ENCODE measurements around the gene DUSP15. TPM values are rescaled to one million over a fixed set of nuclear protein-coding genes. Genes with fewer than 3 reads are reported as not detected.

The DUSP15 gene
- total and polyA plus RNA-seq, 2 experiments from 2014 or later = 7.2 to 20.3 TPM

GRCh38 chr20:31821427-31821826, 48.9 kb downstream of the DUSP15 start:
- TF ChIP-seq CTCF (IDR thresholded peaks at IDR 0.05; ENCODE audit: low read depth, low read length) = no peak
- no peaks in the 10 kb centered on the region for H3K36me3 ChIP-seq
- DNase-seq (ENCODE audit: low read depth in 1 of 2, low spot score in 1 of 2) = no peak
- H3K27ac ChIP-seq = no peak overlapping the region
- no peak overlapping the region for H3K4me3 ChIP-seq
- H3K27me3 ChIP-seq = no peaks in the 10 kb centered on the region
- H3K4me1 ChIP-seq (ENCODE audit: low read depth) = peaks cover 6% of the 10 kb centered on the region
- no peaks in the 10 kb centered on the region for H3K9me3 ChIP-seq (ENCODE audit: low read depth)

GRCh38 chr20:31820228-31820627, 50.1 kb downstream of the DUSP15 start:
- Histone ChIP-seq H3K27me3 (no peaks in the 10 kb centered on the region), H3K4me3 (no peak overlapping the region), H3K4me1 (ENCODE audit: low read depth) (peaks cover 8% of the 10 kb centered on the region), H3K27ac (no peak overlapping the region), H3K36me3 (no peaks in the 10 kb centered on the region), H3K9me3 (ENCODE audit: low read depth) (no peaks in the 10 kb centered on the region)
- no peak for DNase-seq (ENCODE audit: low read depth in 1 of 2, low spot score in 1 of 2)
- TF ChIP-seq CTCF (IDR thresholded peaks at IDR 0.05; ENCODE audit: low read depth, low read length) = no peak

GRCh38 chr20:31819083-31819784, 51.1 kb downstream of the DUSP15 start, which contains the start of gene MYLK2:
TSS of gene MYLK2 (plus strand) at chr20:31819356. CDS start at chr20:31819581, 225 bp downstream.
- Histone ChIP-seq H3K27me3 (no peaks in the 10 kb centered on the region), H3K4me1 (ENCODE audit: low read depth) (peaks cover 11% of the 10 kb centered on the region), H3K4me3 (no peak within 1 kb of the TSS), H3K27ac (no peak within 1 kb of the TSS), H3K36me3 (no peaks in the 10 kb centered on the region), H3K9me3 (ENCODE audit: low read depth) (no peaks in the 10 kb centered on the region)
- TF ChIP-seq CTCF (IDR thresholded peaks at IDR 0.05; ENCODE audit: low read depth, low read length) = no peak
- no peak for DNase-seq (ENCODE audit: low read depth in 1 of 2, low spot score in 1 of 2)

GRCh38 chr20:31818376-31818908, 51.9 kb downstream of the DUSP15 start:
- TF ChIP-seq CTCF (IDR thresholded peaks at IDR 0.05; ENCODE audit: low read depth, low read length) = no peak
- Histone ChIP-seq H3K36me3 (no peaks in the 10 kb centered on the region), H3K9me3 (ENCODE audit: low read depth) (no peaks in the 10 kb centered on the region), H3K4me1 (ENCODE audit: low read depth) (peaks cover 11% of the 10 kb centered on the region), H3K27me3 (no peaks in the 10 kb centered on the region), H3K4me3 (no peak overlapping the region), H3K27ac (no peak overlapping the region)
- no peak for DNase-seq (ENCODE audit: low read depth in 1 of 2, low spot score in 1 of 2)

- TF ChIP-seq CTCF (IDR thresholded peaks at IDR 0.05; ENCODE audit: low read depth, low read length) = no peak
- peaks cover 17% of the 10 kb centered on the region for H3K4me1 ChIP-seq (ENCODE audit: low read depth)
- no peak overlapping the region for H3K27ac ChIP-seq
- no peaks in the 10 kb centered on the region for H3K27me3 ChIP-seq
- H3K4me3 ChIP-seq = no peak overlapping the region
- no peak for DNase-seq (ENCODE audit: low read depth in 1 of 2, low spot score in 1 of 2)
- H3K36me3 ChIP-seq = no peaks in the 10 kb centered on the region
- no peaks in the 10 kb centered on the region for H3K9me3 ChIP-seq (ENCODE audit: low read depth)
Observed at GRCh38 chr20:31817461-31817860, 52.9 kb downstream of the DUSP15 start.
